Measurements from ENCODE around the gene FOLR1. TPM values are rescaled to one million over a fixed set of nuclear protein-coding genes. Genes with fewer than 3 reads are reported as not detected.

Gene FOLR1
- 4.7 TPM in 1 of 2 replicates, not detected in the other for total RNA-seq

GRCh38 chr11:72191961-72192381, at the start of gene FOLR1:
Gene FOLR1 (plus strand): TSS chr11:72192140. CDS start chr11:72192174, 34 bp downstream.

GRCh38 chr11:72216638-72217037, 24.7 kb downstream of the FOLR1 start, which contains the start of gene FOLR2:
Gene FOLR2 (plus strand): TSS chr11:72216794. CDS start chr11:72218585, 1,791 bp downstream.

GRCh38 chr11:72224564-72225410, 32.8 kb downstream of the FOLR1 start, which contains the start of gene INPPL1:
Gene INPPL1 (plus strand): TSS chr11:72224767. CDS start chr11:72224985, 218 bp downstream.

GRCh38 chr11:72244060-72244360, 52.1 kb downstream of the FOLR1 start, which contains the start of gene PHOX2A:
Gene PHOX2A (minus strand): TSS chr11:72244176. CDS start chr11:72244004, 172 bp downstream.

Other genes starting within 250 kb of the FOLR1 start
- 0.68 and 3.2 TPM in 2 replicates for gene IL18BP, start 193.2 kb upstream of the FOLR1 start, total RNA-seq
- 124 and 151 TPM in 2 replicates for gene NUMA1, start 111.6 kb upstream of the FOLR1 start, total RNA-seq
- gene LRRC51, start 111.3 kb upstream of the FOLR1 start, total RNA-seq = 2.7 and 3.1 TPM in 2 replicates
- 101 and 137 TPM in 2 replicates for gene LAMTOR1, start 88.8 kb upstream of the FOLR1 start, total RNA-seq
- not detected in 2 replicates for gene TOMT, start 86.2 kb upstream of the FOLR1 start, total RNA-seq
- 23.9 and 29.9 TPM in 2 replicates for gene ANAPC15, start 79.4 kb upstream of the FOLR1 start, total RNA-seq
- gene FOLR3, start 56.4 kb upstream of the FOLR1 start, total RNA-seq = 19.7 and 23.6 TPM in 2 replicates
- not detected in 2 replicates for gene FOLR2, start 24.7 kb downstream of the FOLR1 start, total RNA-seq
- 21.9 and 57.9 TPM in 2 replicates for gene INPPL1, start 32.6 kb downstream of the FOLR1 start, total RNA-seq
- not detected in 2 replicates for gene PHOX2A, start 52.0 kb downstream of the FOLR1 start, total RNA-seq
- 31.8 and 48.9 TPM in 2 replicates for gene CLPB, start 242.4 kb downstream of the FOLR1 start, total RNA-seq

Data from nasal cavity respiratory epithelium epithelial cell of viscerocranial mucosa (primary cell).